HepG2 (cell line): Measurements from ENCODE around the gene SIX3. TPM values are rescaled to one million over a fixed set of nuclear protein-coding genes. Genes with fewer than 3 reads are reported as not detected.

Experiments used
- CEBPB ChIP-seq: IDR thresholded peaks from 2 replicates; pipeline ENCODE4 v1.6.1; 2011; ENCODE audit warnings: low read depth, low read length, improper control_type of control experiment, borderline replicate concordance
- CHCHD3 ChIP-seq: sonication (generic); formaldehyde crosslinking; IDR thresholded peaks from 2 replicates; pipeline ENCODE4 v1.8.0; 2022; ENCODE audit warnings: mild to moderate bottlenecking, missing genetic modification reagents, moderate library complexity
- CREM ChIP-seq, 2 experiments: sonication (generic) in 1 of 2; formaldehyde crosslinking in 1 of 2; IDR thresholded peaks; 2 replicates each; pipeline versions ENCODE4 v1.4.0 to v1.6.1; 2016 to 2020; ENCODE audit warnings: antibody characterized with exemption in 1 of 2, mild to moderate bottlenecking in 1 of 2, missing genetic modification reagents in 1 of 2
- EEA1 ChIP-seq: sonication (generic); formaldehyde crosslinking; IDR thresholded peaks from 2 replicates; pipeline ENCODE4 v1.5.1; 2020; ENCODE audit warnings: mild to moderate bottlenecking, missing genetic modification reagents, borderline replicate concordance
- ELF3 ChIP-seq: IDR thresholded peaks from 2 replicates; pipeline ENCODE4 v1.6.1; 2016; ENCODE audit warnings: missing genetic modification reagents, missing compliant biosample characterization
- HHEX ChIP-seq: IDR thresholded peaks from 2 replicates; pipeline ENCODE4 v1.6.1; 2016; ENCODE audit warnings: control low read depth
- MTA1 ChIP-seq: sonication (generic); formaldehyde crosslinking; IDR thresholded peaks from 2 replicates; pipeline ENCODE4 v1.4.0; 2020; ENCODE audit warnings: missing genetic modification reagents, mild to moderate bottlenecking, borderline replicate concordance
- MZF1 ChIP-seq: sonication (generic); formaldehyde crosslinking; IDR thresholded peaks from 2 replicates; pipeline ENCODE4 v1.8.1; 2023; ENCODE audit warnings: mild to moderate bottlenecking, missing genetic modification reagents, borderline replicate concordance
- NFIB ChIP-seq: sonication (generic); formaldehyde crosslinking; IDR thresholded peaks from 2 replicates; pipeline ENCODE4 v1.9.0; 2021; ENCODE audit warnings: missing genetic modification reagents, mild to moderate bottlenecking, borderline replicate concordance
- NR2C2 ChIP-seq: sonication (generic); formaldehyde crosslinking; IDR thresholded peaks from 2 replicates; pipeline ENCODE4 v1.4.0; 2020; ENCODE audit warnings: missing genetic modification reagents, mild to moderate bottlenecking, moderate library complexity, borderline replicate concordance
- PCBP2 ChIP-seq: fragments of 200-400 bp; formaldehyde crosslinking; optimal IDR thresholded peaks from 2 replicates; pipeline ENCODE3; 2018; ENCODE audit warnings: low read length, low read depth; ENCODE audit not compliant: poor library complexity, severe bottlenecking
- SP140L ChIP-seq: sonication (generic); formaldehyde crosslinking; IDR thresholded peaks from 2 replicates; pipeline ENCODE4 v1.4.0; 2020; ENCODE audit warnings: missing genetic modification reagents, borderline replicate concordance
- TOPORS ChIP-seq: sonication (generic); formaldehyde crosslinking; IDR thresholded peaks from 2 replicates; pipeline ENCODE4 v1.8.0; 2023; ENCODE audit warnings: mild to moderate bottlenecking, missing genetic modification reagents
- ZNF484 ChIP-seq: sonication (generic); formaldehyde crosslinking; IDR thresholded peaks from 2 replicates; pipeline ENCODE4 v1.5.1; 2020; ENCODE audit warnings: mild to moderate bottlenecking, low read depth, missing genetic modification reagents, borderline replicate concordance
- ZNF572 ChIP-seq: sonication (generic); formaldehyde crosslinking; IDR thresholded peaks from 2 replicates; pipeline ENCODE4 v1.5.1; 2020; ENCODE audit warnings: mild to moderate bottlenecking, missing genetic modification reagents
- ZNF709 ChIP-seq: sonication (generic); formaldehyde crosslinking; IDR thresholded peaks from 2 replicates; pipeline ENCODE4 v1.5.0; 2020; ENCODE audit warnings: mild to moderate bottlenecking, missing genetic modification reagents
- ZNF777 ChIP-seq: sonication (generic); formaldehyde crosslinking; IDR thresholded peaks from 2 replicates; pipeline ENCODE4 v1.4.0; 2020; ENCODE audit warnings: missing genetic modification reagents
- ZNF781 ChIP-seq: sonication (generic); formaldehyde crosslinking; IDR thresholded peaks from 2 replicates; pipeline ENCODE4 v1.5.1; 2020; ENCODE audit warnings: borderline replicate concordance, mild to moderate bottlenecking, missing genetic modification reagents; ENCODE audit errors: not compliant biosample characterization
- ZSCAN25 ChIP-seq: sonication (generic); formaldehyde crosslinking; IDR thresholded peaks from 2 replicates; pipeline ENCODE4 v1.8.0; 2022; ENCODE audit warnings: mild to moderate bottlenecking, missing genetic modification reagents
- ZSCAN31 ChIP-seq: sonication (generic); formaldehyde crosslinking; IDR thresholded peaks from 2 replicates; pipeline ENCODE4 v1.5.0; 2020; ENCODE audit warnings: low read depth, mild to moderate bottlenecking, missing genetic modification reagents
- polyA plus RNA-seq, 8 experiments: library from polyadenylated mRNA; depleted of rRNA in 3 of 8; stranded (reverse) in 7 of 8; unstranded in 1 of 8; fragments of >200 nt; fragmentation: Illumina TruSeq in 4 of 8; extraction: Trizol in 4 of 8; gene quantifications; 2 replicates each; pipeline versions ENCODE4 v1.2.1 to v1.2.3, GENCODE V29; 2011 to 2016; ENCODE audit warnings: low read depth in 4 of 8, missing spikeins in 1 of 8, mixed read lengths in 1 of 8; ENCODE audit not compliant: insufficient read depth in 1 of 8
- total RNA-seq, 5 experiments: library from RNA; depleted of rRNA; stranded (reverse); fragments of >200 nt; fragmentation: Illumina TruSeq; extraction: Trizol; gene quantifications; 2 replicates each; pipeline ENCODE4 v1.2.3, GENCODE V29; 2016; ENCODE audit warnings: low read depth in 1 of 5
- TF ChIP-seq, protein P1 (sequence below): sonication (generic); formaldehyde crosslinking; IDR thresholded peaks from 2 replicates; pipeline ENCODE4 v1.5.1; 2020; ENCODE audit warnings: missing genetic modification reagents, mild to moderate bottlenecking, borderline replicate concordance
- TF ChIP-seq, protein P2 (sequence below): sonication (generic); formaldehyde crosslinking; IDR thresholded peaks from 2 replicates; pipeline ENCODE4 v1.4.0; 2020; ENCODE audit warnings: mild to moderate bottlenecking, missing genetic modification reagents
- TF ChIP-seq, protein P3 (sequence below): sonication (generic); formaldehyde crosslinking; IDR thresholded peaks from 2 replicates; pipeline ENCODE4 v1.4.0; 2020; ENCODE audit warnings: mild to moderate bottlenecking, missing genetic modification reagents

SIX3 gene
- total and polyA plus RNA-seq, 2 of the 13 experiments (the other 11 are each of a cell fraction or from before 2014, with no cell fraction given) = not detected

DNA sequence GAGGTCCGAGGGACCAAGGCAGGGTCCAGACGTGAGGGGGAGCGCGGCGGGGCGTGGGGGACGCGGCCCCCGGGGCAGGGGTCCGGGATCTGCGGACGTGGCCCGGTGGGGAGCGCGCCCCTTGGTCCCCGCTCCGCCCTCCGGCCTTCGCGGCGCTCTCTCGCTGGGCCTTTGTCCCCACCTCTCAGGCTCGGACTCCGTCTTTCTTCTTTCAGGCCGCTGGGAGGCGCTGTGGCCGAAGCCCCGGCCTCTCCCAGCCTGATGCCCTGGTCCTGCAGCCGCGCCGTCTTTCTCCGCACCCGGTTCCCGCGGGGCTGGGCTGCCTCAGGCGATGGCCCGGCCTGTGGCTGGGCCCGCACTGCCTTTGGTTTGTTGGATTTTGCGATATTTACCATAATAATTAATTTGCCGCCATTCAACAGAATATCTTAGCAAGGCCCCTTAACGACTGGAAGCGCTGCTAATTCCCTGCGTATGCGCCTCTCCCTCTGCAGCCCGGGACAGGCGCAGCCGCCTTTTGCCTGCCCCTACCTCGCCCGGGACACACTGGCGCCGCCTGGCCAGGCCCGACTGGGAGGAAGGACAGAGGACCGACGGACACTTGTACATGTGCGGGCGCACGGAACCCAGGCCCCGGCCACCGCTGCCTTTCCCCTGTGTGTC, 10.8 kb downstream of the SIX3 start (continued):
- TF ChIP-seq, protein P1, sequence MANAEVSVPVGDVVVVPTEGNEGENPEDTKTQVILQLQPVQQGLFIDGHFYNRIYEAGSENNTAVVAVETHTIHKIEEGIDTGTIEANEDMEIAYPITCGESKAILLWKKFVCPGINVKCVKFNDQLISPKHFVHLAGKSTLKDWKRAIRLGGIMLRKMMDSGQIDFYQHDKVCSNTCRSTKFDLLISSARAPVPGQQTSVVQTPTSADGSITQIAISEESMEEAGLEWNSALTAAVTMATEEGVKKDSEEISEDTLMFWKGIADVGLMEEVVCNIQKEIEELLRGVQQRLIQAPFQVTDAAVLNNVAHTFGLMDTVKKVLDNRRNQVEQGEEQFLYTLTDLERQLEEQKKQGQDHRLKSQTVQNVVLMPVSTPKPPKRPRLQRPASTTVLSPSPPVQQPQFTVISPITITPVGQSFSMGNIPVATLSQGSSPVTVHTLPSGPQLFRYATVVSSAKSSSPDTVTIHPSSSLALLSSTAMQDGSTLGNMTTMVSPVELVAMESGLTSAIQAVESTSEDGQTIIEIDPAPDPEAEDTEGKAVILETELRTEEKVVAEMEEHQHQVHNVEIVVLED (CRISPR knock-in tag) = no peak
- TF ChIP-seq CHCHD3 (CRISPR knock-in tag) (no peak), ZNF709 (CRISPR knock-in tag) (no peak), ZNF777 (CRISPR knock-in tag) (0 out of 2 replicates have a peak, but pooled peaks have one; percentile 16), ZSCAN25 (CRISPR knock-in tag) (no peak), EEA1 (CRISPR knock-in tag) (no peak), ZNF572 (no peak), ZNF484 (CRISPR knock-in tag) (no peak), ZSCAN31 (CRISPR knock-in tag) (no peak), CREM (IDR thresholded peaks at IDR 0.05) (no peak), CREM (CRISPR knock-in tag; IDR thresholded peaks at IDR 0.05) (no peak), ZNF781 (CRISPR knock-in tag) (no peak), MZF1 (CRISPR knock-in tag) (no peak), SP140L (CRISPR knock-in tag) (no peak), NR2C2 (CRISPR knock-in tag) (peak; percentile 30; the same call in 1 of the 2 replicates), PCBP2 (no peak), CEBPB (no peak), HHEX (CRISPR knock-in tag) (no peak), MTA1 (no peak), TOPORS (CRISPR knock-in tag) (no peak), NFIB (CRISPR knock-in tag) (no peak), ELF3 (CRISPR knock-in tag) (no peak)
- TF ChIP-seq, protein P2, sequence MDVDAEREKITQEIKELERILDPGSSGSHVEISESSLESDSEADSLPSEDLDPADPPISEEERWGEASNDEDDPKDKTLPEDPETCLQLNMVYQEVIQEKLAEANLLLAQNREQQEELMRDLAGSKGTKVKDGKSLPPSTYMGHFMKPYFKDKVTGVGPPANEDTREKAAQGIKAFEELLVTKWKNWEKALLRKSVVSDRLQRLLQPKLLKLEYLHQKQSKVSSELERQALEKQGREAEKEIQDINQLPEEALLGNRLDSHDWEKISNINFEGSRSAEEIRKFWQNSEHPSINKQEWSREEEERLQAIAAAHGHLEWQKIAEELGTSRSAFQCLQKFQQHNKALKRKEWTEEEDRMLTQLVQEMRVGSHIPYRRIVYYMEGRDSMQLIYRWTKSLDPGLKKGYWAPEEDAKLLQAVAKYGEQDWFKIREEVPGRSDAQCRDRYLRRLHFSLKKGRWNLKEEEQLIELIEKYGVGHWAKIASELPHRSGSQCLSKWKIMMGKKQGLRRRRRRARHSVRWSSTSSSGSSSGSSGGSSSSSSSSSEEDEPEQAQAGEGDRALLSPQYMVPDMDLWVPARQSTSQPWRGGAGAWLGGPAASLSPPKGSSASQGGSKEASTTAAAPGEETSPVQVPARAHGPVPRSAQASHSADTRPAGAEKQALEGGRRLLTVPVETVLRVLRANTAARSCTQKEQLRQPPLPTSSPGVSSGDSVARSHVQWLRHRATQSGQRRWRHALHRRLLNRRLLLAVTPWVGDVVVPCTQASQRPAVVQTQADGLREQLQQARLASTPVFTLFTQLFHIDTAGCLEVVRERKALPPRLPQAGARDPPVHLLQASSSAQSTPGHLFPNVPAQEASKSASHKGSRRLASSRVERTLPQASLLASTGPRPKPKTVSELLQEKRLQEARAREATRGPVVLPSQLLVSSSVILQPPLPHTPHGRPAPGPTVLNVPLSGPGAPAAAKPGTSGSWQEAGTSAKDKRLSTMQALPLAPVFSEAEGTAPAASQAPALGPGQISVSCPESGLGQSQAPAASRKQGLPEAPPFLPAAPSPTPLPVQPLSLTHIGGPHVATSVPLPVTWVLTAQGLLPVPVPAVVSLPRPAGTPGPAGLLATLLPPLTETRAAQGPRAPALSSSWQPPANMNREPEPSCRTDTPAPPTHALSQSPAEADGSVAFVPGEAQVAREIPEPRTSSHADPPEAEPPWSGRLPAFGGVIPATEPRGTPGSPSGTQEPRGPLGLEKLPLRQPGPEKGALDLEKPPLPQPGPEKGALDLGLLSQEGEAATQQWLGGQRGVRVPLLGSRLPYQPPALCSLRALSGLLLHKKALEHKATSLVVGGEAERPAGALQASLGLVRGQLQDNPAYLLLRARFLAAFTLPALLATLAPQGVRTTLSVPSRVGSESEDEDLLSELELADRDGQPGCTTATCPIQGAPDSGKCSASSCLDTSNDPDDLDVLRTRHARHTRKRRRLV (CRISPR knock-in tag) = no peak
- TF ChIP-seq, protein P3, sequence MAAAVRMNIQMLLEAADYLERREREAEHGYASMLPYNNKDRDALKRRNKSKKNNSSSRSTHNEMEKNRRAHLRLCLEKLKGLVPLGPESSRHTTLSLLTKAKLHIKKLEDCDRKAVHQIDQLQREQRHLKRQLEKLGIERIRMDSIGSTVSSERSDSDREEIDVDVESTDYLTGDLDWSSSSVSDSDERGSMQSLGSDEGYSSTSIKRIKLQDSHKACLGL = no peak
